ENCODE results near the gene NT5DC1. TPM values are rescaled to one million over a fixed set of nuclear protein-coding genes. Genes with fewer than 3 reads are reported as not detected.
A peak's percentile ranks its signal among the peaks of the same experiment; 100 is the strongest.
"Not testable (repeated sequence)": the region's sequence is repeated elsewhere in the genome, so short reads cannot be mapped to it uniquely, and the experiment has no call there.

Gene NT5DC1
- total RNA-seq, 1 donor from 2014 or later: 49.0 TPM

DNA sequence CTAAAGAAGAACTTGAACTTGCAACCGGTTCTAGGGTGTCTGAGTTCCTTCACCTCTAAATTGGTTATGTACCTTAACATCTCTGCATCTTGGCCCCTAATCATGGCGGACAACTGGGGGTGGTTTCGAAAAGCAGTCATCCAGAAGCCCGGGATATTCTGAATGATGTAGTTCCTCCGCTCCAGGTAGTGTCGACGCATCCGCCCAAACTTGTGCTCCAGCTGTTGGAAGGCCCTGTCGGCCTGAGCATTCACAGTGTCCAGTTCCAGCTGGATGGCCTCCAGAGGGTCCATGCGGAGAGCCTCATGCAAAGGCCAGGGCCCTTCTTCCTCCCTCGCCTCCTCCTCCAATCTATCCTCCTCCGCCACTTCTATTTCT, 178.2 kb downstream of the NT5DC1 start:
- DNase-seq (ENCODE audit: low spot score): peak; percentile 50

- DNase-seq (ENCODE audit: low spot score): peak; percentile 98
Measured at GRCh38 chr6:116279232-116280160, 178.8 kb downstream of the NT5DC1 start, which contains the start of gene TSPYL1. Gene TSPYL1 (minus strand): TSS chr6:116279930. CDS start chr6:116279830, 100 bp downstream.

DNA sequence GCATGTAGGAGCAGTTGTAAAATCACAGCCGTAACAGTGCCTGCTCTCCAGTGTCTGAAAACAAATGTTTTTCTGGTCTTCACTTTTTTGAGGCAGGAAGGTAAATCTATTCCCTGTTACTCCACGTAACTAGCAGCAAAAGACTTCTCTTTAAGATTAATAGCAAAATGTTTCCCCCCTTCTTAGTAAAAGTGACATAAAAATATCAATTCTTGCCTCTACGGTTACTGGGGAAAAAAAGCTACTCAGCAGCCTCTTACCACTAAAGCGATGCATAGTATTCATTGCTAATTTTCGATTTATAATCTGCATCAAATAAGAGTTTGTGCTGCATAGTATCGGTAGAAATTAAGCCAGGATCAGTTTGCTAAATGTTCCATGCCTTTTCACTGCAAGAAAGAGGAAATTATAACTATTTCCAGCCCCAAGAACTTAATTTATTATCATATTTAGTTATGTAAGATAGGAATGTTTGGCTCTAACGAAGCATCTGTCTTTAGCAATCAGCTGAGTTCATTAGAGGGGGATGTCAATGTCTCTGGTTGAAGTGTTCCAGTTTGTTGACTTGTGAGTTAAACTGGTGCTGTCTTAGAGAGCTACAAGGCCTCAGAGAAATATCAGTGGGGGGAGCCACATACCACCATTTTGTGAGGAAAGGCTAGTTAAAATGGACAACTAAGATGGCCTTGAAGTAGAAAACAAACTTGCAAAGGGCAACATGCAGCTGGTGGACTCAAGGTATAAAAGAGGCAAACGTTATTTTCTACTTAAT, 179.7 kb downstream of the NT5DC1 start:
- no peak for DNase-seq (ENCODE audit: low spot score)

GRCh38 chr6:116280933-116281316, 180.3 kb downstream of the NT5DC1 start:
- no peak for DNase-seq (ENCODE audit: low spot score)

DNA sequence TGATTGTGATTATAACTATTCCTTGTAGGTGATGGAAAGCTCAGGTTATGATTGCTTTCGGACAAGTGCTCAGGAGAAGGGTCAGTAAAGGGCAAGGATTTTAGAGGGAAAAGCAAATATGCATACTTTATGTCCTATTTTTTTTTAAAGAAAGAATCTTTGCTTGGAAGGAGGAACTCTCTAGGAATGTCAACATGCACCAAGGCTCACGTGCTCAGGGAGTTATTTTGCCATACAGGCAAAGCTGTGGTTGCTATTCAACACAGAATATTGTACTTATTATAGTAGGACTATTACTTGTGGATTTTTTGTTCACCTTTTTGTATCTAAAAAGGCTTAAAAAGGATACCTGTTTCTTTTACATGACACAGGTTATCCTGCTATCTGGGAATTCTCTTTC, 182.0 kb downstream of the NT5DC1 start:
- no peak for DNase-seq (ENCODE audit: low spot score)

DNA sequence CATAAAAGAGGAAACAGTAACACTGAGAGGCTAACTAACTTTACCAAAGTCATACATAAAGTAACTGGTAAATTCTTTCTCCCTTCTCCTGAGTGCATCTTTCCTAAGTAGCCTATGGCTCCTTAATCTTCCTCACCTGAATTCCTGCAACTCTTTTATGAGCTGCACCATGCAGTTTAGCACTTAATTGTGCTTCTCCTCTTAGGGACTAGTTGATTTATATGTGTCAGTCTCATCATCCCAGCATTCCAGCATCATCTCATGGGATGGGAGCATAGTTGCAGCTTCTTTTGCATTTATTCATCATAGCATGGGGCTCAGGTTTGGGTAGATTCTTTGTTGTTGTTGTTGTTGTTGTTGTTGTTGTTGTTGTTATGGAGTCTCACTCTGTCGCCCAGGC, 182.5 kb downstream of the NT5DC1 start:
- no peak for DNase-seq (ENCODE audit: low spot score)

GRCh38 chr6:116284984-116285383, 184.3 kb downstream of the NT5DC1 start:
- not testable (repeated sequence) for DNase-seq (ENCODE audit: low spot score)

GRCh38 chr6:116286773-116287358, 186.2 kb downstream of the NT5DC1 start:
- no peak for DNase-seq (ENCODE audit: low spot score)

DNA sequence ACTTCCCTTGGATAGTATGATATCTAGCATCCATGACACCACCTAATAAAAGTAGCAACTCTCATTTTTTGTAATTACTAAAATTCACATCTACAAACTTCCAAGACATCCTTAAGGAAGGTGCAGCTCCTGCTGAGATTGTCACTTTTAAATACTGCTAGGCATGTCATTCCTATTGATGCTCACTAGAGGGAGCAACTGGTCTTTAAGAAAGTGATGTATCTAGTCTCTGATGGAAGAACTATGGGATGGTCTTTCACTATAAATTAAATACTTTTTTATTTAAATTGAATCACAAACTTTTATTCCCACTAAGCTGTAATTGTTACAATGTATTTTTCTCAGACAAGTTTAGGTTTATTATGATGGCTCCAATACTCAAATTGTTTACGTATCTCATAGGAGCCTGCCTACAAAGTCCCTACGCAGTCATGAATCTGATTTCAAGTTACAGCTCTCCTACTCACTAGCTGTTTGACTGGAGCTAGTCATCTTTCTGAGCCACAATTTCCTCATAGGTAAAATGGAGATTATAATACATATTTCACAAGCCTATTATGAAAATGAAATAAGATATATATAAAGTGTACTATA, 187.1 kb downstream of the NT5DC1 start:
- DNase-seq (ENCODE audit: low spot score): no peak

DNA sequence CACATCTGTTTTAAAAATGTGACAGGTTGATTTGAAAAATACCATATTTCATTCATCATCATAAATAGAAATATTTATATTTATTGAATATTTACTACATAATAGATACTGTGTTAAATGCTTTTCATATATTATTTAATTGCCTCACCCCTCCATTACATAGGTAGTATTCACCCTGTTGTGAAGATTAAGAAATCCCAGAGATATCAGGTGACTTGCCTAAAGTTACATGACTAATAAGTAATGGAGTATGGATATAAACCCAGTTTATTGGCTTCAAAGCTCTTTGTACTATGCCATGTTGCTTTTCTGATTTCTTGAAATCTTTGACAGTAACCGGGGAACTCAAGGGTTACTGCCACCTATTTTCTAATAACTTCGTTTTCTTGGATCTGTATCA, 189.2 kb downstream of the NT5DC1 start:
- DNase-seq (ENCODE audit: low spot score): no peak

DNA sequence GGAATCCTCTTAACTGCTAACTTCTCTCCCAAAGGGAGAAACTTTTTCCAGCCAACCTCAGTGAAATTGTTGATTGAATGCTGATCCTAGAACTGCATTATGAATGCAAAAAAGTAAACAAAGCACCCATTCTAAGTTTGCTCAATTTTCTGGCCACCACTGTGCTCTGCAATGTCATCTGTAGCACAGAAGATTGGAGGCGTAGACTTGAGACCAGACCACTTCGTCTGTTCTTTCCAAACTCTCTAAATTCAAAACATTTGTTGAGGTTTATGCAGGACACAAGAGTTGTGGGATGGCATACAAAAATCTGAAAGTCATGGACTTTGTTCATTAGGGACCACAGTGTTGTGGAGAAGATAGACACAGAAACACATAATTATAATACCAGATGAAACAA, 190.1 kb downstream of the NT5DC1 start:
- no peak for DNase-seq (ENCODE audit: low spot score)

GRCh38 chr6:116291701-116292396, 191.2 kb downstream of the NT5DC1 start:
- no peak for DNase-seq (ENCODE audit: low spot score)

GRCh38 chr6:116292553-116292952, 191.9 kb downstream of the NT5DC1 start:
- no peak for DNase-seq (ENCODE audit: low spot score)

DNA sequence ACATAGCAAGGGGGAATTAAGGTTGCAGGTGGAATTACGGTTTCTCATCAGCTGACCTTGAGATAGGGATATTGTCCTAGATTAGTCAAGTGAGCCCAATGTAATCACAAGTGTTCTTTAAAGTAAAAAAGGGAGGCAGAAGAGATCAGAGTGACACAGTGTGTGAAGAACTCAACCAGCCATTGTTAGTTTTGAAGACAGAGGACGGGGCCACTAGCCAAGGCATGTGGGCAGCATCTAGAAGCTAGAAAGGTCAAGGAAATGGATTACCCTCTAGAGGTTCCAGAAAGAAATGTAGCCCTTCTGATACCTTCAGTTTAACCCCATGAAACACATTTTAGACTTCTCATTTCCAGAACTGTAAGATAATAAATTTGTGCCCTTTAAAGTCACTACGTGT, 197.6 kb downstream of the NT5DC1 start:
- no peak for DNase-seq (ENCODE audit: low spot score)

DNA sequence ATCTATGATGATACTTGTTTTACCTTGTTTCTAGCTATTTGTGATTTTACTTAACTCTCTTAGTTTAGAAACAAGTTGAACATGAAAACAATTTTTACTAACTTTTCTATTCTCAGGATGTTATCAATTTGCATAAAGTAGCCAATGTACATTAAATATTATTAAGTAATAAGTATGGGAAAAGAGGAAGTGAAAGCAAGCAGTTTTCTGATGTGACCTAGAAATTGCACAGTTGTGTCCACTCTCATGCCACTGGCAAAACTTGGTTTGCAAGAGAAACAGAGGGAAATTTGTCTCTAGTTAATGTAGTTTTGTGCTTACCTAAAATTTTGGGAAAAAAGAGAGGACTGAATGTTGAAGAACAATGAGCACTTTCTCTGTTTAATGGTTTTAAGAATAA, 198.3 kb downstream of the NT5DC1 start:
- DNase-seq (ENCODE audit: low spot score): no peak

Other genes with a start within 250 kb of the NT5DC1 start
- 24.3 TPM for gene FRK, start 40.0 kb upstream of the NT5DC1 start, total RNA-seq
- 0.09 TPM for gene COL10A1, start 25.3 kb downstream of the NT5DC1 start, total RNA-seq
- 29.5 TPM for gene TSPYL4, start 153.2 kb downstream of the NT5DC1 start, total RNA-seq
- gene TSPYL1, start 179.1 kb downstream of the NT5DC1 start, total RNA-seq: 134 TPM